Parathyroid adenoma (tissue), 2 donors: ENCODE measurements around the gene APOBEC2.
A peak's percentile ranks its signal among the peaks of the same experiment; 100 is the strongest.

ENCODE experiments used
- H2AFZ ChIP-seq: fragments of 300-600 bp; sonication (generic); one replicate; pipeline ENCODE4 v1.7.0; 2017; ENCODE audit warnings: antibody characterized with exemption, mild to moderate bottlenecking
- H3K27ac ChIP-seq: fragments of 300-600 bp; sonication (generic); one replicate; pipeline ENCODE4 v1.7.0; 2017
- H3K27me3 ChIP-seq: fragments of 300-600 bp; sonication (generic); one replicate; pipeline ENCODE4 v1.7.0; 2017; ENCODE audit warnings: low read length; ENCODE audit not compliant: control insufficient read depth, insufficient read depth
- H3K36me3 ChIP-seq: fragments of 300-600 bp; sonication (generic); one replicate; pipeline ENCODE4 v1.7.0; 2017; ENCODE audit warnings: low read length; ENCODE audit not compliant: control insufficient read depth, insufficient read depth
- H3K4me1 ChIP-seq: fragments of 300-600 bp; sonication (generic); one replicate; pipeline ENCODE4 v1.7.0; 2017; ENCODE audit warnings: control low read depth
- H3K4me2 ChIP-seq: fragments of 300-600 bp; sonication (generic); one replicate; pipeline ENCODE4 v1.7.0; 2017; ENCODE audit warnings: low read length
- H3K4me3 ChIP-seq: fragments of 300-600 bp; sonication (generic); one replicate; pipeline ENCODE4 v1.7.0; 2017; ENCODE audit warnings: low read depth, low read length
- H3K79me2 ChIP-seq: fragments of 300-600 bp; sonication (generic); one replicate; pipeline ENCODE4 v1.7.0; 2017; ENCODE audit warnings: control low read depth
- H3K9ac ChIP-seq: fragments of 300-600 bp; sonication (generic); one replicate; pipeline ENCODE4 v1.7.0; 2017; ENCODE audit warnings: mild to moderate bottlenecking
- H3K9me3 ChIP-seq: fragments of 300-600 bp; sonication (generic); one replicate; pipeline ENCODE4 v1.7.0; 2017; ENCODE audit warnings: low read length; ENCODE audit not compliant: control insufficient read depth
- TF ChIP-seq, protein P1 (sequence below): fragments of 300-600 bp; sonication (generic); IDR thresholded peaks from one replicate; pipeline ENCODE4 v1.7.0; 2017; ENCODE audit warnings: antibody characterized with exemption, mild to moderate bottlenecking
- donor health status: primary hyperparathyroidism.

The APOBEC2 gene

GRCh38 chr6:41051873-41052272 lies 1.1 kb upstream of the APOBEC2 start:
- H3K4me2 ChIP-seq = no peak overlapping the region
- H3K4me3 ChIP-seq = no peak overlapping the region
- no peaks in the 10 kb centered on the region for H3K4me1 ChIP-seq
- no peaks in the 10 kb centered on the region for H3K36me3 ChIP-seq
- no peak overlapping the region for H3K9ac ChIP-seq
- no peaks in the 10 kb centered on the region for H3K79me2 ChIP-seq
- no peaks in the 10 kb centered on the region for H3K9me3 ChIP-seq
- H3K27me3 ChIP-seq = no peaks in the 10 kb centered on the region
- TF ChIP-seq, protein P1, sequence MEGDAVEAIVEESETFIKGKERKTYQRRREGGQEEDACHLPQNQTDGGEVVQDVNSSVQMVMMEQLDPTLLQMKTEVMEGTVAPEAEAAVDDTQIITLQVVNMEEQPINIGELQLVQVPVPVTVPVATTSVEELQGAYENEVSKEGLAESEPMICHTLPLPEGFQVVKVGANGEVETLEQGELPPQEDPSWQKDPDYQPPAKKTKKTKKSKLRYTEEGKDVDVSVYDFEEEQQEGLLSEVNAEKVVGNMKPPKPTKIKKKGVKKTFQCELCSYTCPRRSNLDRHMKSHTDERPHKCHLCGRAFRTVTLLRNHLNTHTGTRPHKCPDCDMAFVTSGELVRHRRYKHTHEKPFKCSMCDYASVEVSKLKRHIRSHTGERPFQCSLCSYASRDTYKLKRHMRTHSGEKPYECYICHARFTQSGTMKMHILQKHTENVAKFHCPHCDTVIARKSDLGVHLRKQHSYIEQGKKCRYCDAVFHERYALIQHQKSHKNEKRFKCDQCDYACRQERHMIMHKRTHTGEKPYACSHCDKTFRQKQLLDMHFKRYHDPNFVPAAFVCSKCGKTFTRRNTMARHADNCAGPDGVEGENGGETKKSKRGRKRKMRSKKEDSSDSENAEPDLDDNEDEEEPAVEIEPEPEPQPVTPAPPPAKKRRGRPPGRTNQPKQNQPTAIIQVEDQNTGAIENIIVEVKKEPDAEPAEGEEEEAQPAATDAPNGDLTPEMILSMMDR = no peak
- no peak overlapping the region for H2AFZ ChIP-seq
- H3K27ac ChIP-seq = no peak overlapping the region

- Histone ChIP-seq H3K9ac (no peak overlapping the region), H3K79me2 (no peaks in the 10 kb centered on the region), H3K27me3 (no peaks in the 10 kb centered on the region), H3K27ac (no peak overlapping the region), H3K36me3 (no peaks in the 10 kb centered on the region), H3K9me3 (no peaks in the 10 kb centered on the region), H3K4me3 (no peak overlapping the region), H3K4me2 (no peak overlapping the region), H3K4me1 (peaks cover 13% of the 10 kb centered on the region), H2AFZ (no peak overlapping the region)
- TF ChIP-seq, protein P1 = no peak
Observed at GRCh38 chr6:41054511-41054910, 1.5 kb downstream of the APOBEC2 start.

DNA sequence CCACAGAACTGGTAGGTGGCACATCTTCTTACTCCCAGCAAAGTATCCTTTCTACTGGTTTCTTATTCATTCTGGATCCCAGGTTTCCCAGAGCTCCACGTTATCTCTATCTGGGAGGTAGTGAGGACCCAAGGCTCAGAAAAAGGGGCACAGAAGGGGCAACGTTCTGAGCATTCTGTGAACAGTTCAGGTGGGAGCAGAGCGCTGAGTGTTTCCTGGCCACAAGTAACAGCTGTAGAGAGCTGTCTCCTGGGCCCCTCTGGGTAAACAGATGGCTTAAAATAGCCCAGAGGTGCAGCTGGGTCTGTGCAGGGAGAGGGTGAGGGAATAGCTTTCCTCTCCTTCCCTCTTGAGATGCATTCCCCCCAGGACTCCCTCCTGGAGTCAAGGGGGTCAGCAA lies 2.1 kb downstream of the APOBEC2 start:
- H3K27me3 ChIP-seq = no peaks in the 10 kb centered on the region
- peaks cover 13% of the 10 kb centered on the region for H3K4me1 ChIP-seq
- H3K27ac ChIP-seq = no peak overlapping the region
- no peak overlapping the region for H3K4me2 ChIP-seq
- H3K4me3 ChIP-seq = no peak overlapping the region
- H3K9me3 ChIP-seq = no peaks in the 10 kb centered on the region
- H3K9ac ChIP-seq = no peak overlapping the region
- H3K79me2 ChIP-seq = no peaks in the 10 kb centered on the region
- no peaks in the 10 kb centered on the region for H3K36me3 ChIP-seq
- no peak overlapping the region for H2AFZ ChIP-seq
- TF ChIP-seq, protein P1 = no peak

DNA sequence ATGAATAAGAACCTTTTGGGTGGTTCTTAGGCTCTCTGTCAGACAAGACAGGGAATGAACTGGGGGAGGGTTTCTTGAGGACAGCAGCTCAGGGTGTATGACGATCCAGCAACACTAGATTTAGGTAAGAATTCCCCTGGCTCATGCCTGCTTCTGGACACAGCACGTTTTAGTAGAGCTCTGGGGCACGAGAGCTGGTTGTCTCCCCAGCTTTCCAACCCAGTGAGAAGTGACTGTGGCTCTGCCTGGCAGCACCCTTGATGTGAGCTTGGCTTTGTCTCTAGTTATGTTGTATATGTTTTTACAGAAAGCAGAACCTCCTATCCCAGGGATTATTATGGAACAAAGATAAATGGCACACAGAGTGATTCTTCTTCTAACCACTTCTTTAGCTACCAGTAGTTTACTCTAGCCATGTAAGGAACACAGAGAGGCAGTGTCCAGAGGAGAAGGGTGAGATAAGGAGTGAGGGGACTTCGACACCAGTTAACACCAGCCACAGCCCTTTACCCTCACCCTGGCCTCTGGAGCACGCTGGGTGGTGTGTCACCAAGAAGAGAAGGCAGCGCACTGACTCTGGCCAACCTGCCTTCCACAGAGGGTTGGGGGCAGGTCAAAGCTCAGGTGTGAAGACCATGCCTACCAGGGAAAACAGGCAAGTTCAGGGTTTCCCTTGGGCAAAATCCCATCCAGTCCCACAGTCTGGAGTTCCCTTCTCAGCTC lies 3.9 kb downstream of the APOBEC2 start:
- no peak overlapping the region for H2AFZ ChIP-seq
- H3K4me2 ChIP-seq = no peak overlapping the region
- H3K4me3 ChIP-seq = no peak overlapping the region
- H3K27me3 ChIP-seq = no peaks in the 10 kb centered on the region
- H3K4me1 ChIP-seq = peaks cover 25% of the 10 kb centered on the region
- H3K9me3 ChIP-seq = no peaks in the 10 kb centered on the region
- TF ChIP-seq, protein P1 = no peak
- H3K27ac ChIP-seq = no peak overlapping the region
- no peaks in the 10 kb centered on the region for H3K79me2 ChIP-seq
- H3K9ac ChIP-seq = no peak overlapping the region
- H3K36me3 ChIP-seq = no peaks in the 10 kb centered on the region

DNA sequence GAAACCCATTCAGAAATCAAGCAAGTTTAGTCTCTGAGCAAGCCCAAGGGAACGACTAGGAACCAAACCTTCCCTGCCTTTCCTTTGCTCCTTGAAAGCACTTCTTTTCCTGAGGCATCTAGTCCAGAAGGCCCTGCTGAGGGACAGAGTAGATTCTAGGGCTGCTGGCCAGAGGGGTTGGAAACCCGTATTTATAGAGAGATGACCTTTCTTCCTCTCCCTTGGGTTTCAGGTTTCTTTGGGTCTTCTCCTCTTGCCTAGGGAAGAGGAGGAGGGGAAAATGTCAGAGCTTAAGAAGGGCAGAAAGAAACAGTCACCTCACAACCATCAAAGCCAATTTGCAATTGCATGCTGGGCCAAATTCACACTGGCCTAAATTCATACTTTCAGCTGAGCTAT lies 5.8 kb downstream of the APOBEC2 start:
- no peaks in the 10 kb centered on the region for H3K9me3 ChIP-seq
- no peaks in the 10 kb centered on the region for H3K36me3 ChIP-seq
- H3K79me2 ChIP-seq = no peaks in the 10 kb centered on the region
- TF ChIP-seq, protein P1 = no peak
- H3K27me3 ChIP-seq = no peaks in the 10 kb centered on the region
- H2AFZ ChIP-seq = peak overlapping the region; percentile 68
- H3K4me2 ChIP-seq = no peak overlapping the region
- no peak overlapping the region for H3K9ac ChIP-seq
- no peak overlapping the region for H3K4me3 ChIP-seq
- peak overlapping the region; percentile 68 for H3K27ac ChIP-seq
- peaks cover 25% of the 10 kb centered on the region for H3K4me1 ChIP-seq
